HL-60 (cell line): ENCODE data around the gene ADAMTS17.

Source experiments
- POLR2AphosphoS5 ChIP-seq: IDR thresholded peaks from 2 replicates; pipeline ENCODE4 v1.6.1; 2012; ENCODE audit warnings: low read depth
- SPI1 ChIP-seq: IDR thresholded peaks from 2 replicates; pipeline ENCODE4 v1.6.1; 2012; ENCODE audit warnings: low read depth, mild to moderate bottlenecking, borderline replicate concordance
- TF ChIP-seq, protein P1 (sequence below): IDR thresholded peaks from one replicate; pipeline ENCODE4 v1.5.1; 2011; ENCODE audit warnings: low read length, control low read depth, inconsistent platforms; ENCODE audit not compliant: insufficient read depth

DNA sequence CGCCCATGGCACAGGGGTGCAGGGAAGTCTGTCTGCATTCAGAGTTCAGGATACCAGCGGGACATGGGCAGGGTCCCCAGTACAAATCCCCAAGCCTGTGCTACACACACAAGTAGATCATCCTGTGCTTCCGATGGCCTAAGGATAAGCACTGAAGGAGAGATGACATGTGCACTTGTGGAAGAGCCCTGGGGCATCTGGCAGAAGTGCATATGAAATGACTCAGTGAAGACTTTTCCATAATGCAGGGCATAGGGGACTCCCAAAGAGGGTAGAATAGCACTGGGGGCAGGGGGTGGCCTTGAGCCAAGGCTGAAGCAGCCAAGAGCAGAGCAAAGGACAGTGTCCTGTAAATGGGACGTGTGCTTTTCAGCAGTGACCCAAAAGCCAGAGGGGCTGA lies 22.9 kb downstream of the ADAMTS17 start:
- TF ChIP-seq, protein P1, sequence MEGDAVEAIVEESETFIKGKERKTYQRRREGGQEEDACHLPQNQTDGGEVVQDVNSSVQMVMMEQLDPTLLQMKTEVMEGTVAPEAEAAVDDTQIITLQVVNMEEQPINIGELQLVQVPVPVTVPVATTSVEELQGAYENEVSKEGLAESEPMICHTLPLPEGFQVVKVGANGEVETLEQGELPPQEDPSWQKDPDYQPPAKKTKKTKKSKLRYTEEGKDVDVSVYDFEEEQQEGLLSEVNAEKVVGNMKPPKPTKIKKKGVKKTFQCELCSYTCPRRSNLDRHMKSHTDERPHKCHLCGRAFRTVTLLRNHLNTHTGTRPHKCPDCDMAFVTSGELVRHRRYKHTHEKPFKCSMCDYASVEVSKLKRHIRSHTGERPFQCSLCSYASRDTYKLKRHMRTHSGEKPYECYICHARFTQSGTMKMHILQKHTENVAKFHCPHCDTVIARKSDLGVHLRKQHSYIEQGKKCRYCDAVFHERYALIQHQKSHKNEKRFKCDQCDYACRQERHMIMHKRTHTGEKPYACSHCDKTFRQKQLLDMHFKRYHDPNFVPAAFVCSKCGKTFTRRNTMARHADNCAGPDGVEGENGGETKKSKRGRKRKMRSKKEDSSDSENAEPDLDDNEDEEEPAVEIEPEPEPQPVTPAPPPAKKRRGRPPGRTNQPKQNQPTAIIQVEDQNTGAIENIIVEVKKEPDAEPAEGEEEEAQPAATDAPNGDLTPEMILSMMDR, result no peak
- no peak for TF ChIP-seq POLR2AphosphoS5
- TF ChIP-seq SPI1, result no peak
